GM12873 (cell line): ENCODE results near the gene ABCC5.

Experiments used
- CTCF ChIP-seq: IDR thresholded peaks from 2 replicates; pipeline ENCODE4 v1.5.1; 2012; ENCODE audit warnings: low read depth, mild to moderate bottlenecking, moderate library complexity, low read length, control low read depth; ENCODE audit not compliant: insufficient read depth; ENCODE audit errors: missing control alignments

The ABCC5 gene

GRCh38 chr3:184002469-184002868, 15.2 kb downstream of the ABCC5 start:
- TF ChIP-seq CTCF: no peak

GRCh38 chr3:184001761-184002160, 15.9 kb downstream of the ABCC5 start:
- TF ChIP-seq CTCF: no peak

GRCh38 chr3:183991403-183991802, 26.3 kb downstream of the ABCC5 start:
- TF ChIP-seq CTCF: no peak

GRCh38 chr3:183988216-183988790, 29.4 kb downstream of the ABCC5 start:
- TF ChIP-seq CTCF: no peak

GRCh38 chr3:183987000-183987600, 30.6 kb downstream of the ABCC5 start:
- TF ChIP-seq CTCF: no peak

- TF ChIP-seq CTCF: no peak
Measured at GRCh38 chr3:183984749-183985729, 32.6 kb downstream of the ABCC5 start.

GRCh38 chr3:183984127-183984740, 33.5 kb downstream of the ABCC5 start:
- no peak for TF ChIP-seq CTCF
